SHP77 (cell line): ENCODE data around the gene ITPRIPL2.
A peak's percentile ranks its signal among the peaks of the same experiment; 100 is the strongest.

ENCODE experiments used
- DNase-seq, 2 experiments: peaks; one replicate each; lab custom pipeline; 2025; lab: John Stamatoyannopoulos, UW

The ITPRIPL2 gene

DNA sequence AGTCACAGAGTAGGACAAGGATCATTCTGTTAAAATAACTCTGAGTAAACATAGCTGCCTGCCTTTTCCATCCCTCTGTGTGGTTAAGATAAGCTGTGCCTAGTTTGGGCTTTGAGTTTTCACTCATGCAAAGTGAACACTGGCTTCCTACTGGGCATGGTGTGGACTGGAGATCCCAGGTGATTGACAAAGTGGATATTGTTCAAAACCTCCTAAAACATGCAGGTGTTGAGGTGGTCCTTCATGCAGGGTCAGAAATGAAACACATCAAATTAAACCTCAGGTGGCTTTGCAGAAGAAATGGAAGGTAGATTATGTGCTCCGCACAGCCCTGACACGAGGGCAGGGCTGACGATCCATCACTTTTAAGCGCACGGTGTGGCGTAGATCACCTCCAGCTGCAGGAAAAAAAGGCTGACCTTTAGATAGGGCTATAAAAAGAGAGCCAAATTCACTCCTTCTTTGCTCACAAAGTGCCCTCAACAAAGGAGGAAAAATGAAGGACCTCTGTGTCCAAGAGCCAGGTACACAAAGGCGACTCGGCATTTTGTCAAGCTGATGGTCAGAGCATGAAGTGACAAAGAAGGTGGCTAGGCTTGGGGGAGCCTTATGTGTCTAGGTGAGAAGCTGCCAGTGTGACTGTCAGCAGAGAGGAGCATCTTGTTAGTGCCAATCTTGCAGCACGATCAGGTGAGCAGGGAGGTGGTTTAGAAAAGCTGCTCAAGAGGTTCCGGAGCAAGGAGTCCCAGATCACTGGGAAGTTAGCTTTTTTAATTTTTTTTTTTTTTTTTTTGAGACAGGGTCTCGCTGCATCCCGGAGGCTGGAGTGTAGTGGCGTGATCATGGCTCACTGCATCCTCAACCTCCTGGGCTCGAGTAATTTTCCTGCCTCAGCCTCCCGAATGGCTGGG is 19.9 kb upstream of the ITPRIPL2 start:
- DNase-seq, result no peak

DNA sequence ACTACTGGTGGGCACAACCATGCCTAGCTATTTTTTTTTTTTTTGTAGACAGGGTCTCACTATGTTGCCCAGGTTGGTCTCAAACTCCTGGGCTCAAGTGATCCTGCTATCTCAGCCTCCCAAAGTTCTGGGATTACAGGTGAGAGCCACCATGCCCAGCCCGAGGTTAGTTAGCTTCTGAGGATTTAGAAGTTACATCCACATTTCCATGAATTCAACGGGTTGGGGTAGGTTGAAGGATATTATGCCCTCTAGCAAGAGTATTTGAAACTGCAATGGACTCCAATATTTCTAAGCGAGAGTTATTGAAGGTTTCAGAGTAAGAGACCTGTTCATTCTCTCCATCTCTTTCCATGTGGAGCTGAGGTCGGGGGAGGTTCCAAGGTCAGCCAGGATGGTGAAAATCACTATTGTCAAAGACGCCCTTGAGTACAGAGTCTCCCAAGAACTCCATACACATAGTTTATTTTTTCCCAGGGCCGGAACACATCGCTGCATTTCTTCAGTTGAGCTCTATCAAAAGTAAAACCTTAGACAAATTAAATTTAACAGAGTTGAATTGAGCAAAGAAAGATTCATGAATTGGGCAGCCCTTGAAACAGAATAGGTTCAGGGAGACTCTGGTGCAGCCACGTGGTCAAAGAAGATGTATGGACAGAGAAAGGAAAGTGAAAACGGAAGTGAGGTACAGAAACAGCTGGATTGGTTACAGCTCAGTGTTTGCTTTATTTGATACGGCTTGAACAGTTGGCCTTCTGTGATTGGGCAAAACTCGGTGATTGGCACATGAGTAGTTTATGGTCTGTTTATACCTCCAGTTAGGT is 19.0 kb upstream of the ITPRIPL2 start:
- DNase-seq, result no peak

DNA sequence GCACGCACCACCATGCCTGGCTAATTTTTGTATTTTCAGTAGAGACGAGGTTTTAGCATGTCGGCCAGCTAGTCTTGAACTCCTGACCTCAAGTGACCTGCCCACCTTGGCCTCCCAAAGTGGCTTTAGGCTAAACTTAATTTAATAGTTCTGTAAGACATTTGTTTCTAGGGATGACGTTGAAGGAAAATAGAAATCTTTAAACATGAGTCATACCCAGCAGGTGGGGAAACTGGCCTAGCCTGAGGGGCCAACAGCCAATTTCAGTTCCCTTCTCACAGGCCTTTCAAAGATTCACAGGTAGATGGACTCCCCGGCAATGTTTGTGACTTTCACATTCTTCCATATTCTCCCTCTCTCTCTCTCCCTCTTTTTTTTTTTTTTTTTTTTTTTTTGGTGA is 18.1 kb upstream of the ITPRIPL2 start:
- DNase-seq, result no peak

DNA sequence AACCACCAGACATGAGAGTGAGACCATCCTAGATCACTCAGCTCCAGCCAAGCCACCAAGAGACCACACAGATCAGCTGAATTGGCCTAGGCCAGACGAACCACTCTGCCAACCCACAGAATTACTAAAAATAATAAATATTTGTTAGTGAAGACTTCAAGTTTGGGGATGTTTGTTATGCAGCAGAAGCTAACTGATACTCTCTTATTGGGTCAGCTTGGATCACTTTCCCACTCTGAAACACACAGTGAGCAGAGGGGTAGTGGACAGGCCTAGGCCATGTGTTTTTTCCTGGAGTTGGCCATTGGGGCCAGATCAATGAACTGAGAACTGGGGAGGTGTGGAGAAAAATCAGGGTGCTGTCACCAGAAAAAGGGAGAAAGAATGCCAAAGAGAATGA is 15.6 kb upstream of the ITPRIPL2 start:
- no peak for DNase-seq

DNA sequence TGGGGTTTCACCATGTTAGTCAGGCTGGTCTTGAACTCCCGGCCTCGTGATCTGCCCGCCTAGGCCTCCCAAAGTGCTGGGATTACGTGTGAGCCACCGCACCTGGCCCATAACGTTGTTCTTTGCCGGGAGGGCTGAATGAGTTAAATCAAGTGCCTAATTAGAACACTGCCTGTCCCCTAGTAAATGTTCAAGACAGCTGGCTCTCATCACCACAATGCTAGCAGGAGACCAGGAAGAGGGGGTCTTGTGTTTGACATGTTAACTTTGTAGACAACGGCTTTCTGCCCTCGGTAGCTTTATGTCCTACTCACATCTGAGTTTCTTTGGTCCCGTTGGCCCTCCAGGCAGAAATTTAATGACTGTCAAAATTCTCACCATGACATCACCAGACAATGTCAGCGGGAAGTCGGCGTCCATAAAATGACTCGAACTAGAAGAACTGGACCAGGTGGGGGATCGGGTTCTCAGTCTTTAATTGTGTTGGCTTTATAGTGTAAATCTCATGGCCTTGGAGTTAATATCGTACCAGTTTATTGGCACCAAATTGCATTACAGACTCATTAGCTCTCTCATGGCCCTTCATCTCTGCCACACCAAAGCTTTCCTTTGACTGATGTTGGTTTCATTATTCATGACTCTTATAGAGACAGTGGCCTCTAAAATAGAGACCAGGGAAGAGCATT is 11.4 kb upstream of the ITPRIPL2 start:
- no peak for DNase-seq

DNA sequence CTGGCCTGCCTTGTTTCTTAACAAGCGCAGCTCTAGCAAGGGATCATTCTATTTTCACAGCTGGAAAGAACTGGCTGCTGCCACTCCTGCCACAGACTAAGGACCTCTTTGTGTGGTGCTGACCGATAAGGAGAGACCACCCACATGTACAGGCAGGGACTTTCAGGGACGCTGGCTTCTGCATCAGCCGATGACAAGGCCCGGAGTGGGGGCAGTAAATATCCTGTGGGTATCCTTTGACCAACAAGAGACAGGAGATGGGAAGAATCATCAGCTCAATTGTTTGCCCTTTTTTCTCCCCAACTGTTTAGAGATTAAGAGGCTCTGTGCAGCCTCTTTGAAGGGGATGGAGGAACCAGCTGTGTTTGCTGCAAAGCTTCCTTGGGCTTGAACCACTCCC is 9.2 kb upstream of the ITPRIPL2 start:
- DNase-seq, result no peak

DNA sequence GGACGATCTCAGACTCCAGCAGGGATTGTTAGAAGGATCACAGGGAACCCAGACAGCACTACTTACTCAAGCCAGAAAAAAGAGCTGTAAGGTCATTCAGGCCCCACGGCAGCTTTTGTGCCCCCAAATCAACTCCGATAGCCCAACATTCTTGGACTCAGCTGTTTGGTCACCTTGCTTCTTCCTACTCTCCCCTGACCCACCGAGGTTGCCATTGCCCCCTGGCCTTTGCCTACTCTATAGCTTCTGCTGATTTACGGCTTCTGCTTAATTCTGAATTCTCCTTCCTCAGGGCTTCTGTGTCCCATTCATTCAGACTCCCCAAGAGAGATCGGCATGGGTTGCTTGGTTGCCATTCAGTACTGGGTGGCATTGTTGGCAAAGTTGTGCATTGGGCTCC is 8.6 kb upstream of the ITPRIPL2 start:
- DNase-seq, result no peak

DNA sequence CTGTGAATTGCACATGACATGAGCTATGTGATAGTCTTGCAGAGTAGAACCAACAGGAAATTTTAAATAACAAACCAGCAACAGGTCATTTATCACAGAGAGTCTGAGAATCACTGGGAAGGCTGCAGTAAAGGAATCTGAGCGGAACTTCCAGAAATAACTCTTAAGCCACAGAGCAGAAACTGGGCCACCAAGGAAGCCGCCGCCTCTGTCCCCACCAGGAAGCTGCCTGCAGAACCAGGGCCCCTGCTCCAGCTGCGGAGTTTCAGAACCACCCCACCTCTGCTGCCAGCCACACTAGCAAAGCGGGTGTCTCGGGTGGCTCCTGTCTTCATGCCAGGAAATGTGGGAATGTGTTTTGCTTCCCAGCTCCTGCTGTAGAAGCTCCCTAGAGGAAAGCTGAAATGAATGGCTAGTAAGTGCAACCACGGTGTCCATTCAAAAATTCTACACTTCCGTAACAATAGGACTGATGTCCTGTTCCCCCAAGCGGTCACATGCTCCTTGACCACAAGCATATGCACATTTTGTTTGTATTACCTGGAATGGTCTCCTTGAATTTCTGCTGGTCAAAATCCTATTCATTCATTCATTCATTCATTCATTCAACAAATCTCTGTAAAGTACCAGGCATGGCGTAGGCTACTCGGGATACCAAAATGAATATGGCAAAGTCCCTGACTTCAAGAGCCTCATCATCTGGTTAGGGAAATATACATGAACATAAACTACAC is 7.7 kb upstream of the ITPRIPL2 start:
- no peak for DNase-seq

DNA sequence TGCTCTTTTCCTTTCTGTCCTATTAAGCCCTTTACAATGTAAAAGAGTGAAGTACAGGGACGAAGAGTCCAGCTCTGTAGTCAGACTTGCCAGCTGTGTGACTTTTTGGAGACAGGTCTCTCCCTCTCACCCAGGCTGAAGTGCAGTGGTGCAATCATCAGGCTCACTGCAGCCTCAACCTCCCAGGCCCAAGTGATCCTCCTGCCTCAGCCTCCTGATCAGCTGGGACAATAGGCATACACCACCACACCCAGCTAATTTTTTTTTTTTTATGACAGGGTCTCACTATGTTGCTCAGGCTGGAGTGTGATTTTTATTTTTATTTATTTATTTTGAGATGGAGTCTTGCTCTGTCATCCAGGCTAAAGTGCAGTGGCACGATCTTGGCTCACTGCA is 7.1 kb upstream of the ITPRIPL2 start:
- no peak for DNase-seq

DNA sequence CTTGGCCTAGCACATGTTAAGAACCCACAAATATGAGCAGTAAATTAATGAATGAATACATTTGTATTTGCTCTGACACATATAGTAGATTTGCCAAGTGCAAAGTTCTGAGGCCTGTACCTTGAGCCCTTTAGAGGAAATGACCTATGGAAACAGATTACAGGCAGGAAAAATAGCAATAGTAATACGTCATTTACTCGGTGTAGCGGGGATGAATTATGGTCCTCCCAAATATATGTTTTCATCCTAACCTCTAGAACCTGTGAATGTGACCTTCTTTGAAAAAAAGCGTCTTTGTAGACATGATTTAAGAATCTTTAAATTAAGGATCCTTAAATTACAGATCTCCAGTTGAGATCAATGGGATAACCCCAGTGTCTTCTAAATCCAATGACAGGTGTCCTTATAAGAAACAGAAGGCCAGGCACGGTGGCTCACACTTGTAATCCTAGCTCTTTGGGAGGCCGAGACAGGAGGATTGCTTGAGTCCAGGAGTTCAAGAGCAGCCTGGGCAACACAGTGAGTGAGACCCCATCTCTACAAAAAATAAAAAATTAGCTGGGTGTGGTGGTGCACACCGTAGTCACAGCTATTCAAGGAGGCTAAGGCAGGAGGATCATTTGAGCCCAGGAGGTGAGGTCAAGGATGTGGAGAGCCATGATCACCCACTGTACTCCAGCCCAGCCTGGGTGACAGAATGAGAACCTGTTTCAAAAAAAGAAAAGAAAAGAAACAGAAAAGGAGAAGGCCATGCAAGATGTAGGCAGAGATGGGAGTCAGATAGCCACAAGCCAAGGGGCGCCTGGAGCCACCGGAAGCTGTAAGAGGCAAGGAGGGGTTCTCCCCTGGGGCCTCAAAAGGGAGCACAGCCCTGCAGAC is 5.1 kb upstream of the ITPRIPL2 start:
- no peak for DNase-seq

DNA sequence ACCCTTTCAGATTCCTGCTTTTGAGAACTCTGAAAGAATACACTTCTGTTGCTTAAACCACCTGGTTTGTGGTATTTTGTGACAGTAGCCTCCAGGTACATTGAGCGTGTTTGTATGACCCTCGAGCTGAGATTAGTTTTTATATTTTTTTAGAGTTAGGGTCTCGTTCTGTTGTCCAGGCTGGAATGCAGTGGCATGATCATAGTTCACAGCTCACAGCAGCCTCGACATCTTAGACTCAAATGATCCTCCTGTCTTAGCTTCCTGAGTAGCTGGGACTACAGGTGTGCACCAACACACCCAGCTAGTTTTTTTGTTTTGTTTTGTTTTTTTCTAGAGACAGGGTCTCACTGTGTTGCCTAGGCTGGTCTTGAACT is 4.5 kb upstream of the ITPRIPL2 start:
- DNase-seq, result no peak

DNA sequence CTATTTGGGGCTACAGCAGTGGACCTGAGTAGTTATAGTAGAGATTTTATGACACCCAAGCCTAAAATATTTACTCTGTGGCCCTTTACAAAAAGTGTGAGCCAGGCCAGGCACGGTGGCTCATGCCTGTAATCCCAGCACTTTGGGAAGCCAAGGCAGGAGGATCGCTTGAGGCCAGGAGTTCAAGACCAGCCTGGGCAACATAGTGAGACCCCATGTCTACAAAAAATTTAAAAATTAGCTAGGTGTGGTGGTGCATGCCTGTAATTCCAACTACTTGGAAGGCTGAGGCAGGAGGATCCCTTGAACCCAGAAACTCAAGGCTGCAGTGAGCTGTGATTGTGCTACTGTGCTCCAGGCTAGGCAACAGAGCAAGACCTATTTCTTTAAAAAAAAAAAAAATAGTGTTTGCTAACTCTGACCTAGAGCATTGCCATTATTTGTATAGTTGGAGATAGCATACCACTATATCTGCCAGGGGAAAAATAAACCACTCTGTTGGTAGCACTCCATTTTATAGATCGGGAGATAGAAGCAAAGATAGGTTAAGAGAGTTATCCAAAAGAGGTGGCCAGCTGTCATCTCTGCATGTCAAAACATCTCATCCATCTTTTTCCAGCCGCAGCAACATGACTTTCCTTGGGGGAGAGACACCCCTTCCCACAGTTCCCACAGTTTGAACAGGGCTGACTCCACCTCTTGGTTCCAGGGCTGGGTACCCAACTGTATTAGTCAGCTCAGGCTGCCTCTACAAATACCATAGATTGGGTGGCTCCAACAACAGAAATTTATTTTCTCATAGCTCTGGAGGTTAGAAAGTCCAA is 3.0 kb upstream of the ITPRIPL2 start:
- no peak for DNase-seq

DNA sequence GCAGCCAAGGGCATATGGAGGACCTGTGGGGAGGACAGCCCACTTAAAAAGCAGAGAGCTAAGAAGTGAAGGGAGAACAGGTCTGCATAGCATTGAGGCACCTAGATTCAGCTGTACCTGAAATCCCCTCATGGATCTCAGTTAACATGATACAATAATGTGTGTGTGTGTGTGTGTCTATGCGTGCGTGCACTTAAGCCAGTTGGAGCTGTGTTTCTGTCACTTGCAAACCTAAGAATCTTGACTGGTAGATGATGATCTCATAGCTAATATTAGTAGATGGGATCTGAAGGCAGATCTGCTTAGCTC is 1.7 kb upstream of the ITPRIPL2 start:
- no peak for DNase-seq

DNA sequence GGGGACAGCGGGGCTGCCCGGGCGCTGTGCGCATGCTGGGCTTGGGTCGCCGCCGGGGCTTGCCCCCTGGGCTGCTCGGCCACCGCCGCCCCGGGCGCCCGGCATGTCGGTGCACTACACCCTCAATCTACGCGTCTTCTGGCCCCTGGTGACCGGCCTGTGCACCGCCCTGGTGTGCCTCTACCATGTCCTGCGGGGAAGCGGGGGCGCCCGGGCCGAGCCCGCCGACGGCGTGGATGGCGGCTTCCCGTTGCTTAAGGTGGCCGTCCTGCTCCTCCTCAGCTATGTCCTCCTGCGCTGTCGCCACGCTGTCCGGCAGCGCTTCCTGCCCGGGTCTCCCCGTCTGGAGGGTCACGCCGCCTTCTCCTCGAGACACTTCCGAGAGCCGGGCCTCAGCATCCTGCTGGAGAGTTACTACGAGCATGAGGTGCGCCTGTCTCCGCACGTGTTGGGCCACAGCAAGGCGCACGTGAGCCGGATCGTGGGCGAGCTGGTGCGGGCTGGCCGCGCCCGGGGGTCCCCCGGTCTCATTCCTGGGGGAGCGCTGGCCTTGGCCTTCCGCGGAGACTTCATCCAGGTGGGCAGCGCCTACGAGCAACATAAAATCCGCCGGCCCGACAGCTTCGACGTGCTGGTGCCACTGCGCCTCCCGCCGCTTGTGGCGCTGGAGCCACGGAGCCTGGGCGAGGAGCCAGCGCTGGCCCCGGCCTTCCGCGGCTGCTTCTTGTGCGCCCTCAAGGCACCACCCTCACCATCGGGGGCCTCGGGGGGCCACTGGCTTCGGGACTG is 789 bp downstream of the ITPRIPL2 start:
- peak in 1 of 2 experiments; percentile 18 for DNase-seq

DNA sequence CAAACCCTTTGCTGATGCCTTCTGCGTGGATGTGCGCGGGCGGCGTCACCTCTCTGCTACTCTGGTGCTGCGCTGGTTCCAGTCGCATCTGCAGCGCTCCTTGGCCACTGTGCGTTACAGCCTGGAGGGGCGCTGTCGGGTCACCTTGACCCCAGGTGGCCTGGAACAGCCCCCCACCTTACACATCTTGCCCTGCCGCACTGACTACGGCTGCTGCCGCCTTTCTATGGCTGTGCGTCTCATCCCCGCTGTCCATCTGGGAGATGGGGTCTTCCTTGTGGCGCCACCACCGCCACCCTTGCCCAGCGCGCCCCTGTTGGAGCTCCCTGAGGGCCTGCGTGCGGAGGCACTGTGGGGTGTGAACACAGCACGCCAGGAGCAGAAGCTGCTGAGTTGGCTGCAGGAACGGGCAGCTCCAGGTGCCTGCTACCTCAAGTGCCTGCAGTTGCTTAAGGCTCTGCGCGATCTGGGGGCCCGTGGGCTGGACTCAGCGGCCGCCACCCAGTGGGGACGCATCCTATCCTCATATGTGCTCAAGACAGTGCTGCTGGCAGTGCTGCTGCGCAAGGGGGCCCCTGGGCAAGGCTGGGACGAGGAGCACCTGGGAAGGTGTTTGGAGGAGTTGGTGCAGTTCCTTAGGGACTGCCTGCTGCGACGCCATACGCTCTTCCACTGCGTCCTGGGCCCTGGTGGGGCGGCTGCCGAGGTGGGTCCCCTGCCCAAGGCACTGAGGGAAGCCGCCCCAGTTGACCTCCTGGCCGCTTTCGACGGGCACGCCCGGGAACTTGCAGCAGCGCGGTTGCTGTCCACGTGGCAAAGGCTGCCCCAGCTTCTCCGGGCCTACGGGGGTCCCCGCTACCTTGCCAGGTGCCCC is 1.6 kb downstream of the ITPRIPL2 start:
- no peak for DNase-seq

DNA sequence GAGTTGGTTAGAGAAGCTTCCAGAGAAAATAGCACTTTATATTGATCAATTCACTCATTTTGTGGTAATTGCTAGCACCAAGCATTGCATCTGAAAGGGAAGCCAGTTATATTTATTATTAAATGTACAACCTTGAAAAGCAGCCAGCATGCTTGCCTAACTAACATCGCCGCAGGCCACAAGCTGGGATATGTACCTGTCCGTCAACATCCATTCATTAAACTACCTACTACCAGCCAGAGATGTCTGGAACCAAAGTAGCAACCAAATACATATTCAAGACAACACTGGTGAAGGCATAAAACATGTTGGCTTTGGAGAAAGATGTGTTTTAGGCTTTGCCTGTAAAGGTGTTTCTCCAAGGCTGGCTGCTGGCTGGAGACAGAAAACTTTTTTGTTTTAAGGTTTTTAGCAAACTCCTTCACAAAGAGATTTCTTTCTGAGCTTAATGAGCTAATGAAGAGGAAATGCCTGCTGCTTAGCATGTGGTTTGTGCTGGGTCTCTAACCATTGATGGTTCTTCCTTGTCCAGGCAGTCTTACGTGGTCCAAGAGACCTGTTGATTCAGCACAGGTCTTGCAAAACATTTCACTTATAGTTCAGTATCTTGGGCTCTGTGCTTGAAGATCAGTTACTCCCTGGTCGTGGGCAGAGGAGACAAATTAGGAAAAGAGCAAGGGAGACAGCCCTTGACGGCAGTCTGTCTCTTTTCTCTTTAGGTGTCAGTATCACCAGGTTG is 3.1 kb downstream of the ITPRIPL2 start:
- DNase-seq, result no peak

DNA sequence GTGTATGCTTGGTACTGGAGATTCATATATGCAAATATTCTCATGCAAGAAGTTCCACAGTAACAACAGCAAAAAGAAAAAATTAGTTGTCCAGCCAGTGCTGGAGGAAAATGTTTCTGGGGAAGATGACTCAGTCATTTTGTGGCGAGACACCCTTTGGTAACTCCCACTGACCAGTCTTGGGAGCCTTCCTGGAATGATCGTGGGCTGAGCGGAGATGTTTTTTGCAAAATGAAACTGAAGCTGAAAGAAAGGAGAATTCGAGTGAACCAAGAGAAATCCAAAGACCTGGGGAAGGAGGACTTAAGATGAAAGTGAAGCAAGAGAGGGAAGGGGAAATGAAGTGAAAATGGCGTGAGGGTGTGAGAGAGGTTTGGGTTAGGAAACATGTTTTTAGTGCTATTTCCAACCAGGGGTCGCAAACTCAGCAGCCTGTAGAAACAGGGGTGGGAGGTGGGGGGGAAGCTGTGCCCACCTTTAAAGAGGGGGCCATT is 5.2 kb downstream of the ITPRIPL2 start:
- no peak for DNase-seq

DNA sequence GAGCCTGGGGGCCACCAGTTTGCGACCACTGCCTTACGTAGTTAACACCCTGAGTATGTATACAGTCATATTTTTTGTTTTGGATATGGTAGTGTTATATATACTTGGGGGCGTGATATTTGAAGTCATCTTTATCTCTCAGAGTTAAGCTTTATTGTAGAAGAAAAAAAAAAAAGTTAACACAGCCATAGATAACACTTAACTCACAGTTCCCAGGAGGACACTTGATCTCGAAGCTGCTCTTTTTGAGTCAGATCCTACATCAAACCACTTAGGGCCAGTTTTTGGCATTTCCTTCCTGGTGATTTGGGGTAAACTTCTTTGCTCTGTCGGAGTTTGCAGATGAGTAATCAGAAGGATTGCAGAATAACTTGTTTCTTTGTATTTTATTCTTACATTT is 5.8 kb downstream of the ITPRIPL2 start:
- no peak for DNase-seq
